MM.1S (cell line): ENCODE results near the gene NAA80.

ENCODE experiments used
- EZH2 ChIP-seq: fragments of 300-600 bp; sonication (generic); optimal IDR thresholded peaks from 2 replicates; pipeline ENCODE3; 2017; ENCODE audit warnings: low read depth, mild to moderate bottlenecking, antibody characterized with exemption, low read length, mixed read lengths
- EZH2phosphoT487 ChIP-seq: fragments of 300-600 bp; sonication (generic); IDR thresholded peaks from 2 replicates; pipeline ENCODE4 v1.6.1; 2018; ENCODE audit warnings: antibody characterized with exemption, low read length
- TF ChIP-seq, protein P1 (sequence below): fragments of 300-600 bp; sonication (generic); IDR thresholded peaks from 2 replicates; pipeline ENCODE4 v1.5.1; 2016; ENCODE audit warnings: antibody characterized with exemption, low read length, mixed read lengths

DNA sequence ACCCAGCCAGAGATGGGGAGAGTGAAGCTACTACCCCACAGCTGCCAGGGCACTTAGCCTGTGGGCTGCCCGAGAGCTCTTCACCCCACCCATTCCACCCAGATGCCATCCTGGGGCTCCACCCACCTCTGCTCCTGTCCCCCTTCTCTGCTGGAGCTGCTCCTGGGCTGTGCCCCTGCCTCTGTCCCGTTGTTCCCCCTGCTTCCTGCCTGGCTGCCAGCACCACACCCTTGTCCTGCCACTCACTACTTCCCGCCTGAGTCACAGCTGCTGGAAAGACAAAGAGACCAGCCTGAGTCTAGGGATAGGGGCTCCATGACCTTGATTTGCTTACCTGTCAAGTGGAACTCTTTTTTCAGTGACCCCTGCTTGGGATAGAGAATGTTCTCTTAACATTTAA, 50.8 kb downstream of the NAA80 start:
- TF ChIP-seq, protein P1, sequence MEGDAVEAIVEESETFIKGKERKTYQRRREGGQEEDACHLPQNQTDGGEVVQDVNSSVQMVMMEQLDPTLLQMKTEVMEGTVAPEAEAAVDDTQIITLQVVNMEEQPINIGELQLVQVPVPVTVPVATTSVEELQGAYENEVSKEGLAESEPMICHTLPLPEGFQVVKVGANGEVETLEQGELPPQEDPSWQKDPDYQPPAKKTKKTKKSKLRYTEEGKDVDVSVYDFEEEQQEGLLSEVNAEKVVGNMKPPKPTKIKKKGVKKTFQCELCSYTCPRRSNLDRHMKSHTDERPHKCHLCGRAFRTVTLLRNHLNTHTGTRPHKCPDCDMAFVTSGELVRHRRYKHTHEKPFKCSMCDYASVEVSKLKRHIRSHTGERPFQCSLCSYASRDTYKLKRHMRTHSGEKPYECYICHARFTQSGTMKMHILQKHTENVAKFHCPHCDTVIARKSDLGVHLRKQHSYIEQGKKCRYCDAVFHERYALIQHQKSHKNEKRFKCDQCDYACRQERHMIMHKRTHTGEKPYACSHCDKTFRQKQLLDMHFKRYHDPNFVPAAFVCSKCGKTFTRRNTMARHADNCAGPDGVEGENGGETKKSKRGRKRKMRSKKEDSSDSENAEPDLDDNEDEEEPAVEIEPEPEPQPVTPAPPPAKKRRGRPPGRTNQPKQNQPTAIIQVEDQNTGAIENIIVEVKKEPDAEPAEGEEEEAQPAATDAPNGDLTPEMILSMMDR = no peak
- TF ChIP-seq EZH2phosphoT487 = no peak
- TF ChIP-seq EZH2 = no peak
